GM12878 (cell line): Measurements from ENCODE around the gene KRTAP5-3. TPM values are rescaled to one million over a fixed set of nuclear protein-coding genes. Genes with fewer than 3 reads are reported as not detected.

Experiments
- ATAC-seq: fragments of 200-7000 bp; cut with Tn5 transposase; 3 replicates; pipeline ENCODE4 v1.9.1; 2020; ENCODE audit warnings: mild to moderate bottlenecking, moderate library complexity
- BruUV-seq: library from RNA; stranded (reverse); fragments of 400-500 nt; replicated peaks from 2 replicates; lab custom pipeline; 2021; lab: Mats Ljungman, UMichigan
- CTCF ChIA-PET: fragments of 300-600 bp; sonication (Branson Sonifier 250); formaldehyde crosslinking; extraction: SDS; loops from one replicate; lab custom pipeline; 2021; ENCODE audit warnings: inconsistent platforms; lab: Yijun Ruan, JAX
- POLR2A ChIA-PET: fragments of 350-600 bp; formaldehyde crosslinking; extraction: SDS; loops from one replicate; lab custom pipeline; 2021; ENCODE audit warnings: inconsistent platforms; lab: Charles Lee
- RAD21 ChIA-PET: fragments of 300-600 bp; sonication (Branson Sonifier 250); formaldehyde crosslinking; loops from one replicate; lab custom pipeline; 2023; ENCODE audit warnings: antibody characterized with exemption; ENCODE audit not compliant: unreplicated experiment; lab: Charles Lee
- SMC1A ChIA-PET: fragments of 300-600 bp; sonication (Branson Sonifier 250); formaldehyde crosslinking; loops from one replicate; lab custom pipeline; 2023; ENCODE audit not compliant: unreplicated experiment, uncharacterized antibody; lab: Charles Lee
- DNase-seq: peaks from one replicate; pipeline ENCODE4 v3.0.0-alpha.2; 2011; ENCODE audit warnings: low read depth, low spot score
- FAIRE-seq: peaks from 3 replicates; lab custom pipeline; 2011; peaks lifted over from hg19 to GRCh38; lab: Jason Lieb, UNC
- H2AFZ ChIP-seq: 2 replicates; pipeline ENCODE4 v1.6.0; 2011; ENCODE audit warnings: low read depth, low read length, control low read depth; ENCODE audit not compliant: control insufficient read depth
- H3K27ac ChIP-seq: 2 replicates; pipeline ENCODE4 v1.5.1; 2011; ENCODE audit warnings: control low read depth; ENCODE audit not compliant: control insufficient read depth, insufficient read depth
- H3K27me3 ChIP-seq, 2 experiments: replicated peaks in 1 of 2; 2 replicates each; pipeline versions ENCODE4 v1.6.0 to v1.6.1; 2011; ENCODE audit warnings: low read length in 1 of 2; ENCODE audit not compliant: control insufficient read depth in 2 of 2, insufficient read depth in 2 of 2
- H3K36me3 ChIP-seq, 2 experiments: 2 replicates each; pipeline ENCODE4 v1.5.1; 2011; ENCODE audit warnings: low read length in 1 of 2; ENCODE audit not compliant: control insufficient read depth in 2 of 2, insufficient read depth in 2 of 2
- H3K4me1 ChIP-seq: 2 replicates; pipeline ENCODE4 v1.6.1; 2011; ENCODE audit warnings: mild to moderate bottlenecking, low read length, moderate library complexity, mixed read lengths; ENCODE audit not compliant: control insufficient read depth, insufficient read depth
- H3K4me2 ChIP-seq: 2 replicates; pipeline ENCODE4 v1.6.0; 2011; ENCODE audit warnings: control low read depth; ENCODE audit not compliant: control insufficient read depth, insufficient read depth
- H3K4me3 ChIP-seq: fragments of 200-600 bp; sonication (generic); 2 replicates; pipeline ENCODE4 v1.5.1; 2016
- H3K79me2 ChIP-seq: 2 replicates; pipeline ENCODE4 v1.6.0; 2011; ENCODE audit warnings: low read length; ENCODE audit not compliant: control insufficient read depth, insufficient read depth
- H3K9ac ChIP-seq: 2 replicates; pipeline ENCODE4 v1.8.0; 2011; ENCODE audit warnings: low read length, control low read depth, mixed read lengths; ENCODE audit not compliant: control insufficient read depth, insufficient read depth
- H3K9me3 ChIP-seq: replicated peaks from 3 replicates; pipeline ENCODE4 v1.5.1; 2011; ENCODE audit warnings: mild to moderate bottlenecking, low read length; ENCODE audit not compliant: control insufficient read depth, insufficient read depth
- H4K20me1 ChIP-seq: 2 replicates; pipeline ENCODE4 v1.6.0; 2011; ENCODE audit not compliant: control insufficient read depth, insufficient read depth
- BCLAF1 ChIP-seq: fragments of 450-650 bp; IDR thresholded peaks from 2 replicates; pipeline ENCODE4 v1.6.1; 2017; ENCODE audit warnings: antibody characterized with exemption, mild to moderate bottlenecking, moderate library complexity
- BHLHE40 ChIP-seq, 2 experiments: fragments of 450-650 bp in 1 of 2; IDR thresholded peaks; 2 replicates each; pipeline ENCODE4 v1.6.1; 2011 to 2017; ENCODE audit warnings: low read depth in 2 of 2, borderline replicate concordance in 1 of 2, improper control_type of control experiment in 1 of 2, low read length in 1 of 2, mild to moderate bottlenecking in 1 of 2
- CBFB ChIP-seq: IDR thresholded peaks from 2 replicates; pipeline ENCODE4 v1.6.1; 2016; ENCODE audit warnings: antibody characterized with exemption, low read depth
- ETV6 ChIP-seq, 2 experiments: fragments of 450-650 bp in 1 of 2; IDR thresholded peaks in 1 of 2; conservative IDR thresholded peaks in 1 of 2; 2 replicates each; pipeline ENCODE4 v1.6.1; 2014; ENCODE audit warnings: antibody characterized with exemption in 1 of 2, borderline replicate concordance in 1 of 2, low read depth in 1 of 2, mild to moderate bottlenecking in 1 of 2, moderate library complexity in 1 of 2
- FOXK2 ChIP-seq: fragments of 450-650 bp; IDR thresholded peaks from 2 replicates; pipeline ENCODE4 v1.6.1; 2017; ENCODE audit warnings: mild to moderate bottlenecking, moderate library complexity
- JUND ChIP-seq: IDR thresholded peaks from 2 replicates; pipeline ENCODE4 v1.6.1; 2012; ENCODE audit warnings: low read depth, mild to moderate bottlenecking, low read length, improper control_type of control experiment, moderate library complexity
- MEF2B ChIP-seq: fragments of 450-650 bp; IDR thresholded peaks from 2 replicates; pipeline ENCODE4 v1.6.1; 2018; ENCODE audit warnings: mild to moderate bottlenecking, moderate library complexity; ENCODE audit not compliant: partially characterized antibody, poor library complexity, severe bottlenecking
- MTA3 ChIP-seq: IDR thresholded peaks from 2 replicates; pipeline ENCODE4 v1.6.1; 2012; ENCODE audit warnings: low read length, inconsistent platforms, borderline replicate concordance
- PAX8 ChIP-seq: fragments of 450-650 bp; IDR thresholded peaks from 2 replicates; pipeline ENCODE4 v1.6.1; 2017; ENCODE audit warnings: mild to moderate bottlenecking, moderate library complexity
- RBBP5 ChIP-seq: fragments of 200-600 bp; sonication (generic); conservative IDR thresholded peaks from 2 replicates; pipeline ENCODE4 v1.6.1; 2016
- SMAD1 ChIP-seq: fragments of 450-650 bp; IDR thresholded peaks from 2 replicates; pipeline ENCODE4 v1.6.1; 2018; ENCODE audit warnings: mild to moderate bottlenecking, low read depth; ENCODE audit not compliant: partially characterized antibody
- ZBTB40 ChIP-seq: fragments of 450-650 bp; IDR thresholded peaks from 2 replicates; pipeline ENCODE4 v1.6.1; 2016; ENCODE audit warnings: mild to moderate bottlenecking, moderate library complexity, borderline replicate concordance
- WGBS: methylation state at CpG from one replicate; pipeline ENCODE4 v1.1.6; 2016; ENCODE audit warnings: low lambda C conversion rate; ENCODE audit not compliant: insufficient replicate concordance, insufficient coverage; ENCODE audit errors: missing lambda C conversion rate; 5-methylcytosine and 5-hydroxymethylcytosine counted together
- in situ Hi-C: fragments of 300-500 bp; cut with MboI; formaldehyde crosslinking; loops from 9 replicates; pipeline ENCODE4 v1.14.3; 2018; ENCODE audit warnings: mixed read lengths
- intact Hi-C: fragments of 100-400 bp; cut with micrococcal nuclease; formaldehyde crosslinking; loops from one replicate; pipeline ENCODE4 v1.14.2; 2022; ENCODE audit not compliant: unreplicated experiment
- polyA plus RNA-seq, 11 experiments: library from polyadenylated mRNA; depleted of rRNA in 4 of 11; unstranded in 6 of 11; stranded (reverse) in 5 of 11; fragments of >200 nt; fragmentation: Nextera tagmentation in 4 of 11; fragmentation: Illumina TruSeq in 1 of 11; extraction: Ambion mirVana in 4 of 11; extraction: Trizol in 1 of 11; gene quantifications; 1 replicate in 1 of 11; 2 replicates in 10 of 11; pipeline versions ENCODE4 v1.2.1 to v1.2.3, GENCODE V29; 2011 to 2016; ENCODE audit warnings: inconsistent platforms in 2 of 11, missing spikeins in 2 of 11, low read depth in 1 of 11
- total RNA-seq, 4 experiments: library from RNA; depleted of rRNA in 3 of 4; stranded (reverse); fragments of >200 nt in 3 of 4; fragmentation: Illumina TruSeq in 1 of 4; extraction: Trizol in 1 of 4; gene quantifications; 2 replicates each; pipeline versions ENCODE4 v1.2.1 to v1.2.3, GENCODE V29; 2013 to 2021

Gene KRTAP5-3
- total and polyA plus RNA-seq, 10 of the 15 experiments (the other 5 are each of a cell fraction or from before 2014, with no cell fraction given) = not detected

GRCh38 chr11:1643146-1643690, 35.0 kb upstream of the KRTAP5-3 start (continued):
- TF ChIP-seq BCLAF1 = no peak
- no peak for TF ChIP-seq RBBP5
- TF ChIP-seq ETV6 (conservative IDR thresholded peaks at IDR 0.05 in 1 of 2, IDR thresholded peaks at IDR 0.05 in 1 of 2; ENCODE audit: borderline replicate concordance in 1 of 2, low read depth in 1 of 2) = no peak
- no peak for TF ChIP-seq BHLHE40 (IDR thresholded peaks at IDR 0.05; ENCODE audit: borderline replicate concordance in 1 of 2, low read depth in 2 of 2, low read length in 1 of 2)
- TF ChIP-seq SMAD1 = no peak
- no peak for TF ChIP-seq CBFB

- Histone ChIP-seq H3K27me3 (no peaks in the 10 kb centered on the region; a peak in 2 of 4 replicates), H3K4me1 (no peaks in the 10 kb centered on the region), H3K4me3 (no peak overlapping the region), H3K9ac (no peak overlapping the region), H4K20me1 (no peaks in the 10 kb centered on the region), H3K36me3 (no peaks in the 10 kb centered on the region), H2AFZ (no peak overlapping the region), H3K79me2 (no peaks in the 10 kb centered on the region), H3K27ac (no peak overlapping the region), H3K9me3 (no peaks in the 10 kb centered on the region), H3K4me2 (no peak overlapping the region)
- FAIRE-seq (no peak), DNase-seq (no peak), ATAC-seq (no peak)
- BruUV-seq = no TSS peak
- 24% methylated on average over 29 of the region's 29 CpGs for WGBS
- ChIA-PET SMC1A (no interaction called here), RAD21 (no interaction called here), CTCF (interaction anchor here (0.7 kb wide), 1 partner anchor 659 kb away, joined by 4 read pairs; the partner anchor contains the start of genes C11orf21 and TSPAN32), POLR2A (no interaction called here)
- in situ Hi-C loops (no loop called here), intact Hi-C loops (no loop called here)
- TF ChIP-seq ZBTB40 = no peak
- no peak for TF ChIP-seq PAX8
- TF ChIP-seq MEF2B = no peak
- TF ChIP-seq MTA3 = no peak
- no peak for TF ChIP-seq FOXK2
- TF ChIP-seq JUND = no peak
Measured at GRCh38 chr11:1642288-1643145, 34.3 kb upstream of the KRTAP5-3 start.
